Measurements from ENCODE around the gene FOXF1. TPM values are rescaled to one million over a fixed set of nuclear protein-coding genes. Genes with fewer than 3 reads are reported as not detected.

The FOXF1 gene
- total and polyA plus RNA-seq, 4 donors, result 0.56 to 1.2 (median 0.89) TPM

GRCh38 chr16:86529160-86529559 is 18.8 kb downstream of the FOXF1 start (continued):
- TF ChIP-seq EGR1 (IDR thresholded peaks at IDR 0.05; ENCODE audit: low read depth in 2 of 2), result no peak

- no peaks in the 10 kb centered on the region for H3K27me3 ChIP-seq (ENCODE audit: control insufficient read depth in 4 of 4, insufficient read depth in 4 of 4, low read length in 3 of 4)
- peaks cover 0 to 10% (median 5%) of the 10 kb centered on the region in 4 donors for H3K36me3 ChIP-seq (ENCODE audit: control insufficient read depth in 4 of 4, insufficient read depth in 3 of 4, low read depth in 1 of 4, low read length in 3 of 4)
- DNase-seq (ENCODE audit: low spot score), result no peak
- 89% methylated on average over 31 of the region's 31 CpGs for WGBS
- H3K4me3 ChIP-seq (ENCODE audit: low read depth in 1 of 3, low read length in 3 of 3), result no peak overlapping the region
- TF ChIP-seq TAF1 (conservative IDR thresholded peaks at IDR 0.05), result no peak
- TF ChIP-seq YY1 (IDR thresholded peaks at IDR 0.05), result no peak
- no peak for TF ChIP-seq CTCF (IDR thresholded peaks at IDR 0.05; ENCODE audit: low read depth, low read length, missing input control)
- TF ChIP-seq MAX (IDR thresholded peaks at IDR 0.05), result no peak
- no peak for TF ChIP-seq ZBTB33 (IDR thresholded peaks at IDR 0.05)
- TF ChIP-seq ATF3 (IDR thresholded peaks at IDR 0.05), result no peak
- no peak for TF ChIP-seq NR2F2 (IDR thresholded peaks at IDR 0.05)
- no peak for TF ChIP-seq FOXA2 (IDR thresholded peaks at IDR 0.05)
- no peak for TF ChIP-seq HNF4A (conservative IDR thresholded peaks at IDR 0.05)
- TF ChIP-seq SP1 (IDR thresholded peaks at IDR 0.05), result no peak
- TF ChIP-seq HNF4G (IDR thresholded peaks at IDR 0.05), result no peak
- TF ChIP-seq RAD21 (IDR thresholded peaks at IDR 0.05), result no peak
- H3K9me3 ChIP-seq (ENCODE audit: control insufficient read depth in 4 of 4, low read length in 3 of 4), result no peaks in the 10 kb centered on the region
- H3K9ac ChIP-seq (ENCODE audit: low read depth in 1 of 2, low read length in 2 of 2), result no peak overlapping the region
- H3K4me1 ChIP-seq (ENCODE audit: control insufficient read depth in 4 of 4, insufficient read depth in 4 of 4, low read length in 3 of 4), result no peaks in the 10 kb centered on the region
- peak overlapping the region in 1 of 2 donors; percentile 20 for H3K27ac ChIP-seq (ENCODE audit: low read depth in 1 of 2, low read length in 2 of 2)
Measured at GRCh38 chr16:86530251-86531190, 20.2 kb downstream of the FOXF1 start.

GRCh38 chr16:86531191-86531545 is 20.8 kb downstream of the FOXF1 start:
- H3K27ac ChIP-seq (ENCODE audit: low read depth in 1 of 2, low read length in 2 of 2), result no peak overlapping the region
- DNase-seq (ENCODE audit: low spot score), result no peak
- no peak overlapping the region for H3K9ac ChIP-seq (ENCODE audit: low read depth in 1 of 2, low read length in 2 of 2)
- H3K27me3 ChIP-seq (ENCODE audit: control insufficient read depth in 4 of 4, insufficient read depth in 4 of 4, low read length in 3 of 4), result no peaks in the 10 kb centered on the region
- no peaks in the 10 kb centered on the region for H3K4me1 ChIP-seq (ENCODE audit: control insufficient read depth in 4 of 4, insufficient read depth in 4 of 4, low read length in 3 of 4)
- no peak overlapping the region for H3K4me3 ChIP-seq (ENCODE audit: low read depth in 1 of 3, low read length in 3 of 3)
- H3K36me3 ChIP-seq (ENCODE audit: control insufficient read depth in 4 of 4, insufficient read depth in 3 of 4, low read depth in 1 of 4, low read length in 3 of 4), result peaks cover 0 to 10% (median 6%) of the 10 kb centered on the region in 4 donors
- WGBS, result 90% methylated on average over 7 of the region's 7 CpGs
- H3K9me3 ChIP-seq (ENCODE audit: control insufficient read depth in 4 of 4, low read length in 3 of 4), result no peaks in the 10 kb centered on the region
- TF ChIP-seq NR2F2 (IDR thresholded peaks at IDR 0.05) (no peak), ATF3 (IDR thresholded peaks at IDR 0.05) (no peak), HNF4A (conservative IDR thresholded peaks at IDR 0.05) (no peak), RXRA (IDR thresholded peaks at IDR 0.05) (no peak), REST (IDR thresholded peaks at IDR 0.05) (no peak), GABPA (IDR thresholded peaks at IDR 0.05 in 1 of 2, conservative IDR thresholded peaks at IDR 0.05 in 1 of 2) (no peak)

Measured in liver (tissue), 9 donors.